ENCODE measurements around the gene KPTN. TPM values are rescaled to one million over a fixed set of nuclear protein-coding genes. Genes with fewer than 3 reads are reported as not detected.

KPTN gene
- polyA plus RNA-seq, 3 donors, result 9.5 to 9.7 (median 9.5) TPM

DNA sequence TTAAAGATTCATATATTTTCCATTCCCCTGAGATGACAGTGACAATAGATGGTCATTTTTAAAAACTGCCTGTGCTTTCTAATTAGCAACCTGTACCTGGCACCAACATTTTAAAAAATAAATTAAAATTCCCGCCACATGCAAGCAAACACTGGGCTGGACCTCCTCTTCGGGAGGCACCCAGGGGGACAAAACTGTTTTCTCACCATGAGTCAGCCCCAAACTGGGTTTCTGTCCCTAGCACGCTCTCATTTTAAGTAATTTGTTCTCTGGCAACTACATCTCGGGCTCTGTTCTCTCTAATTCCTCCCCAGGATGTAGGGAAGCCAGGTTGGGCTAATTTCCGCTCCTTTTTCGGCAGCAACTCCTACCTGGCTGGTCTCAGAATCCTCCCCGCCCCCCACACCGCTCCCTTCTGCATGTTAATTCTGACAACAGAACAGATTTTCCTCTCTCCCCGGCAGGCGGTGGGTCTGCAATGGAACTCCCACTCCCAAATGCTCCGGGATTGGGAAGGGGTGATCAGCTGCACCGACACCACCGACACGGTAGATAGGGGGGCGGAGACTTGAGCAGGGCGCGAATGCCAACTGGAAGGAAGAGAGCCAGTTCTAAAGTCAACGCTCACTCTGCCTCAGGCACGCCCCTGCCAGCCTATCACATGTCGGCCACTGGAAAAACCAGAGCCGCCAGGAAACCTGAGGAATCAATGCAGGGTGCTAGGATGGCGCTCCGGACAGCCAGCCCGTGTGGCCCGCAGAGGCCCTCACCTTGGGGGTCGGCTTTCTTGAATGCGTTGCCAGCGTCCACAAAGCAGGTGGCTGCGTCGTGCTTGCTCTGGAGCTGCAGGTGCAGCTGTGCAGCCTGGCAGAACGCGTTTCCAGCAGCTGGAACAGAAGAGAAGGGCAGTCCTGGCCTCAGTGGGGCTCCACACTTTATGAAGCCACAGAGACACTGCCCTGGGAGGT is 16.1 kb upstream of the KPTN start:
- H3K4me3 Mint-ChIP-seq, result no peak overlapping the region
- peaks cover 80 to 98% of the 10 kb centered on the region in 2 donors for H3K36me3 Mint-ChIP-seq
- no peak overlapping the region for H3K4me2 ChIP-seq (replicated peaks; ENCODE audit: extremely low read depth, low read length, poor library complexity, severe bottlenecking)
- DNase-seq, result no peak
- H3K79me2 ChIP-seq (ENCODE audit: insufficient read depth, low read length), result peaks cover 20% of the 10 kb centered on the region
- no peak overlapping the region for H3K9ac ChIP-seq (ENCODE audit: insufficient read depth, low read length, poor library complexity, severe bottlenecking)
- no peak overlapping the region for H3K27ac Mint-ChIP-seq
- peaks cover 85 to 100% of the 10 kb centered on the region in 2 donors for H3K36me3 ChIP-seq (replicated peaks in 1 of 2; ENCODE audit: control insufficient read depth in 1 of 2, insufficient read depth in 2 of 2, low read length in 2 of 2)
- H3K4me1 ChIP-seq (ENCODE audit: control insufficient read depth in 1 of 2, insufficient read depth in 2 of 2, low read length in 2 of 2), result no peaks in the 10 kb centered on the region
- intact Hi-C loops (cut with micrococcal nuclease), result no loop called here
- no peak overlapping the region for H2AFZ ChIP-seq (ENCODE audit: insufficient read depth, low read depth, low read length, poor library complexity, severe bottlenecking)
- 96% methylated on average over 24 of the region's 32 CpGs for WGBS (ENCODE audit: insufficient coverage)
- H4K20me1 ChIP-seq (ENCODE audit: insufficient read depth, low read length), result peaks cover 100% of the 10 kb centered on the region
- no peaks in the 10 kb centered on the region for H3K9me3 Mint-ChIP-seq
- H3K27ac ChIP-seq (ENCODE audit: low read depth in 1 of 2, low read length in 2 of 2), result no peak overlapping the region
- no peaks in the 10 kb centered on the region for H3K27me3 ChIP-seq (ENCODE audit: control insufficient read depth in 2 of 2, insufficient read depth in 2 of 2, low read length in 2 of 2)
- TF ChIP-seq, protein P1, sequence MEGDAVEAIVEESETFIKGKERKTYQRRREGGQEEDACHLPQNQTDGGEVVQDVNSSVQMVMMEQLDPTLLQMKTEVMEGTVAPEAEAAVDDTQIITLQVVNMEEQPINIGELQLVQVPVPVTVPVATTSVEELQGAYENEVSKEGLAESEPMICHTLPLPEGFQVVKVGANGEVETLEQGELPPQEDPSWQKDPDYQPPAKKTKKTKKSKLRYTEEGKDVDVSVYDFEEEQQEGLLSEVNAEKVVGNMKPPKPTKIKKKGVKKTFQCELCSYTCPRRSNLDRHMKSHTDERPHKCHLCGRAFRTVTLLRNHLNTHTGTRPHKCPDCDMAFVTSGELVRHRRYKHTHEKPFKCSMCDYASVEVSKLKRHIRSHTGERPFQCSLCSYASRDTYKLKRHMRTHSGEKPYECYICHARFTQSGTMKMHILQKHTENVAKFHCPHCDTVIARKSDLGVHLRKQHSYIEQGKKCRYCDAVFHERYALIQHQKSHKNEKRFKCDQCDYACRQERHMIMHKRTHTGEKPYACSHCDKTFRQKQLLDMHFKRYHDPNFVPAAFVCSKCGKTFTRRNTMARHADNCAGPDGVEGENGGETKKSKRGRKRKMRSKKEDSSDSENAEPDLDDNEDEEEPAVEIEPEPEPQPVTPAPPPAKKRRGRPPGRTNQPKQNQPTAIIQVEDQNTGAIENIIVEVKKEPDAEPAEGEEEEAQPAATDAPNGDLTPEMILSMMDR (IDR thresholded peaks at IDR 0.05), result no peak
- H3K4me1 Mint-ChIP-seq, result no peaks in the 10 kb centered on the region
- H3K27me3 Mint-ChIP-seq (ENCODE audit: low read depth in 3 of 3), result peaks cover 0 to 2% (median 2%) of the 10 kb centered on the region in 3 donors
- no peak overlapping the region for H3K4me3 ChIP-seq (replicated peaks in 1 of 3; ENCODE audit: low read depth in 2 of 3, low read length in 3 of 3)
- H3K9me3 ChIP-seq (replicated peaks in 1 of 2; ENCODE audit: control insufficient read depth in 1 of 2, insufficient read depth in 1 of 2, low read length in 2 of 2), result no peaks in the 10 kb centered on the region

DNA sequence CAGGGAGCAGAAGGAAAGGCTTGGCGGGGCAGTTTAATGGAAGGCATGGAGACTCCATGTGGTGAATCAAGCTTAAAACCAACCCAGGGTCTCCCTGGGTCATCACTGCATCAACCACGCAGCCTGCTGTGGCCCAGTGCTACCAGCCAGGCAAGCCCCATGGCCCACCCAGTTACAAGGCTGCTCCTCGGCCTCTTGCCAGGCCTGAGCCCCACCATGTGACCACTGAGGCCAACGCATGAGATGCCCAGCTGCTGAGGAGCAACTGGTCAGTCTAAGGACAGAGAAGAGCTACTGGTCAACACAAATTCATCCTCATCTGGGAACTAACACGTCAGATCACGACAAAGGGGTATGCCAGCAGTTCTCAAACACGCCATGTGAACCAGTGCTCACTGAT is 15.4 kb upstream of the KPTN start:
- no peak overlapping the region for H3K4me3 ChIP-seq (replicated peaks in 1 of 3; ENCODE audit: low read depth in 2 of 3, low read length in 3 of 3)
- Mint-ChIP-seq H3K27ac (peak overlapping the region in 2 of 7 donors; percentile 13 to 60), H3K4me1 (no peaks in the 10 kb centered on the region), H3K9me3 (no peaks in the 10 kb centered on the region), H3K36me3 (peaks cover 76 to 98% of the 10 kb centered on the region in 2 donors), H3K4me3 (no peak overlapping the region), H3K27me3 (ENCODE audit: low read depth in 3 of 3) (peaks cover 0 to 2% (median 2%) of the 10 kb centered on the region in 3 donors)
- no peak overlapping the region for H3K9ac ChIP-seq (ENCODE audit: insufficient read depth, low read length, poor library complexity, severe bottlenecking)
- peaks cover 83 to 100% of the 10 kb centered on the region in 2 donors for H3K36me3 ChIP-seq (replicated peaks in 1 of 2; ENCODE audit: control insufficient read depth in 1 of 2, insufficient read depth in 2 of 2, low read length in 2 of 2)
- H3K9me3 ChIP-seq (replicated peaks in 1 of 2; ENCODE audit: control insufficient read depth in 1 of 2, insufficient read depth in 1 of 2, low read length in 2 of 2), result no peaks in the 10 kb centered on the region
- no peak for DNase-seq
- TF ChIP-seq, protein P1 (IDR thresholded peaks at IDR 0.05), result no peak
- 99% methylated on average over 6 of the region's 7 CpGs for WGBS (ENCODE audit: insufficient coverage)
- H3K4me1 ChIP-seq (ENCODE audit: control insufficient read depth in 1 of 2, insufficient read depth in 2 of 2, low read length in 2 of 2), result no peaks in the 10 kb centered on the region
- H2AFZ ChIP-seq (ENCODE audit: insufficient read depth, low read depth, low read length, poor library complexity, severe bottlenecking), result no peak overlapping the region
- no peak overlapping the region for H3K27ac ChIP-seq (ENCODE audit: low read depth in 1 of 2, low read length in 2 of 2)
- intact Hi-C loops (cut with micrococcal nuclease), result no loop called here
- peaks cover 97% of the 10 kb centered on the region for H4K20me1 ChIP-seq (ENCODE audit: insufficient read depth, low read length)
- peaks cover 19% of the 10 kb centered on the region for H3K79me2 ChIP-seq (ENCODE audit: insufficient read depth, low read length)
- no peaks in the 10 kb centered on the region for H3K27me3 ChIP-seq (ENCODE audit: control insufficient read depth in 2 of 2, insufficient read depth in 2 of 2, low read length in 2 of 2)
- H3K4me2 ChIP-seq (replicated peaks; ENCODE audit: extremely low read depth, low read length, poor library complexity, severe bottlenecking), result no peak overlapping the region
